Measurements from ENCODE around the gene DYNC1I2. TPM values are rescaled to one million over a fixed set of nuclear protein-coding genes. Genes with fewer than 3 reads are reported as not detected.
"Not testable (repeated sequence)": the region's sequence is repeated elsewhere in the genome, so short reads cannot be mapped to it uniquely, and the experiment has no call there.

DYNC1I2 gene
- total RNA-seq, 2 donors from 2014 or later = 54.8 to 67.8 TPM

DNA sequence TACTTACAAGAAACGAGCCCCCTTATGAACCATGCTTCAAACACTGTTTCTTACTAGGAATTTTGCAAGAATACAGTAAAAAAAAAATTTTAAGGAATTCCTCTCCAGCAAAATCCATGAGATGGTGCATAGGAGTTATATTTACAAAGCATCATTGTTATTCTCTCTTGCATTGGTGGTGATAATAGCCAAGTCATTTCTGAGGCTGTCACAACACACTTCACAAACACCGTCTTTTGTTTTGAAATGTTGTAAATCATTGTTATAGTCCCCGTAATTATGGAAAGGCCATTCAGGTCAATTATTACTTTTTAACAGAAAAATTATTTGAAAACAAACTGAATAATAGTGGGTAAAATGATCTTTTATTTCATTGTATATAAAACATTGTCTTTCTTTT lies 60.1 kb downstream of the DYNC1I2 start:
- peaks cover 51% of the 10 kb centered on the region for H3K36me3 ChIP-seq
- TF ChIP-seq, protein P1, sequence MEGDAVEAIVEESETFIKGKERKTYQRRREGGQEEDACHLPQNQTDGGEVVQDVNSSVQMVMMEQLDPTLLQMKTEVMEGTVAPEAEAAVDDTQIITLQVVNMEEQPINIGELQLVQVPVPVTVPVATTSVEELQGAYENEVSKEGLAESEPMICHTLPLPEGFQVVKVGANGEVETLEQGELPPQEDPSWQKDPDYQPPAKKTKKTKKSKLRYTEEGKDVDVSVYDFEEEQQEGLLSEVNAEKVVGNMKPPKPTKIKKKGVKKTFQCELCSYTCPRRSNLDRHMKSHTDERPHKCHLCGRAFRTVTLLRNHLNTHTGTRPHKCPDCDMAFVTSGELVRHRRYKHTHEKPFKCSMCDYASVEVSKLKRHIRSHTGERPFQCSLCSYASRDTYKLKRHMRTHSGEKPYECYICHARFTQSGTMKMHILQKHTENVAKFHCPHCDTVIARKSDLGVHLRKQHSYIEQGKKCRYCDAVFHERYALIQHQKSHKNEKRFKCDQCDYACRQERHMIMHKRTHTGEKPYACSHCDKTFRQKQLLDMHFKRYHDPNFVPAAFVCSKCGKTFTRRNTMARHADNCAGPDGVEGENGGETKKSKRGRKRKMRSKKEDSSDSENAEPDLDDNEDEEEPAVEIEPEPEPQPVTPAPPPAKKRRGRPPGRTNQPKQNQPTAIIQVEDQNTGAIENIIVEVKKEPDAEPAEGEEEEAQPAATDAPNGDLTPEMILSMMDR (IDR thresholded peaks at IDR 0.05) = no peak
- no peak overlapping the region for H3K4me3 ChIP-seq
- no peaks in the 10 kb centered on the region for H3K9me3 ChIP-seq
- H3K27me3 ChIP-seq = no peaks in the 10 kb centered on the region
- H3K4me1 ChIP-seq = no peaks in the 10 kb centered on the region
- DNase-seq (ENCODE audit: low spot score) = no peak
- no peak overlapping the region for H3K27ac ChIP-seq

DNA sequence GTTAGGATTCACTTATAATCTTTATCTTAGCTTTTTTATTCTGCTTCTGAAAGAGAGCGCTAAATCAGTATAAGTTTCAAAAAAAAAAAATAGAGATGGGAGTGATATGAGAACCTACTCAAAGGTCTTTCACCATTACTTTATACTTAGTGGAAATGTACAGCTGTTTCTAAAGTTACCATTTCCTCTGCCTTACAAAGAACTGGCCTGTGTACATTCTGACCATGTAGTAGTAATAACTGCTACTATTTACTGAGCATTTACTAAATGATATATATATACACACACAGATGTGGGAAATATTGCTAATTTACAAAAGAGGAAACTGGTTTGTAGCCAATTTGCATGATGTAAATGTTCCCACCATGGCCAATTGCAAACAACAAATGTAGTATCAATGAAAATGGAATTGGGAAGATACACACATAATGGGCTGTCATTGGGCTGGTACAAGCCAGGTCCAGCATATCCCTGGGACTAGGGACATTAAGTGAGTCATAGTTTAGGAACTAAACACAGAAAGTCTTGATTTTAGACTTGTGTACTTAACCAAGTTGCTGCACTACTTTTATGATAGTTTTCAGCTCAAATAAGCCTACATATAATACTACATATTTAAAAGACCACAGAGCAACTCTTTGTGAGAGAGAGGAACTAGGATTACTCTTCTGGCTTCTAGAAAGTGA lies 67.1 kb downstream of the DYNC1I2 start:
- Histone ChIP-seq H3K9me3 (peaks cover 0 to 4% of the 10 kb centered on the region in 2 donors), H3K4me1 (no peaks in the 10 kb centered on the region), H3K36me3 (peaks cover 19% of the 10 kb centered on the region), H3K27ac (no peak overlapping the region), H3K27me3 (no peaks in the 10 kb centered on the region), H3K4me3 (no peak overlapping the region)
- TF ChIP-seq, protein P1 (IDR thresholded peaks at IDR 0.05) = no peak
- no peak for DNase-seq (ENCODE audit: low spot score)

- not testable (repeated sequence) for H3K4me1 ChIP-seq; H3K27ac ChIP-seq; DNase-seq (ENCODE audit: low spot score); H3K9me3 ChIP-seq; H3K27me3 ChIP-seq; H3K4me3 ChIP-seq
- peaks cover 21% of the 10 kb centered on the region for H3K36me3 ChIP-seq
Observed at GRCh38 chr2:171758762-171759161, 71.5 kb downstream of the DYNC1I2 start.

DNA sequence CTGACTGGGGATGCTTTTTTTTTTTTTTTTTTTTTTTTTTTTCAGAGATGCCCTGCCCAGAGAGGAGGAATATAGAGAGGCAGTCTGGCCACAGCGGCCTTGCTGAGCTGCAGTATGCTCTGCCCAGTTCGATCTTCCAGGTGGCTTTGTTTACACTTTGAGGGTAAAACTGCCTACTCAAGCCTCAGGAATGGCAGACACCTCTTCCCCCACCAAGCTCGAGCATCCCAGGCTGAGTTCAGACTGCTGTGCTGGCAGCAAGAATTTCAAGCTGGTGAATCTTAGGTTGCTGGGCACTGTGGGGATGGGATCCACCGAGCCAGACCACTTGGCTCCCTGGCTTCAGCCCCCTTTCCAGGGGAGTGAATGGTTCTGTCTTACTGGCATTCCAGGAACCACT lies 73.9 kb downstream of the DYNC1I2 start:
- peaks cover 21% of the 10 kb centered on the region for H3K36me3 ChIP-seq
- not testable (repeated sequence) for H3K27ac ChIP-seq; H3K9me3 ChIP-seq; DNase-seq (ENCODE audit: low spot score); H3K4me1 ChIP-seq; H3K4me3 ChIP-seq; H3K27me3 ChIP-seq

DNA sequence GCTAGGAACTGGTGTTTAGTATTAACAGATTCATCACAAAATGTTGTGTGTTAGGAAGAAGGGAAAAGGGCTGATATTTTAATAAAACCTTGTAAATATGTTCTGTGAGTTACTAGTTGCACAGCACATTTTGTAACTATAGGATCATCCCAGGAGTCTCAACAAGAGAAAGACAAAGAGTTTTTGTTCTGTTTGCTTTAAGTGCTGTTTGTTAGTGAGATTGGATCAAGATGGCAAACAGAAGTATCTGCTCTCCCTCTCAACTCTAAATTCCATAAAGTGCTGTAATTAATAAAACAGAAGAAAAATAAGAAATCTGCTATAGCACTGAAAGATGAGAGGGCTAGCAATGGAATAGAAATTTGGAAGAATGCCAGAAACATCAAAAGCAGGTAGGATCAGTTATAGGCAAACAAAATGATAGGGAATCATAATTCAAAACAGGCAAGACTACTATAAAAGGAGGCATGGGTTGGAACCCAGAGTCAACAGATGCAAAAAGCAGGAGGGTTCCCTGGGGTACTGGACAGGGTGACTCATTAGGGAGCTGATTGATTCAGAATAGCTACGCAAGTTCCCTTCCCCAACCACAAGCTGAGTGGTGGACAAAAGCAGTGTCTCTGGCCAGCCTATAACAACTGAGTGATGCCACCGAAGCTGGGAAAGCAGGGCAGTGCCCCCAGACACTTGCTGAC lies 75.8 kb downstream of the DYNC1I2 start:
- H3K36me3 ChIP-seq = peaks cover 25% of the 10 kb centered on the region
- no peak overlapping the region for H3K27ac ChIP-seq
- H3K27me3 ChIP-seq = no peaks in the 10 kb centered on the region
- TF ChIP-seq, protein P1 (IDR thresholded peaks at IDR 0.05) = no peak
- no peaks in the 10 kb centered on the region for H3K9me3 ChIP-seq
- no peak overlapping the region for H3K4me3 ChIP-seq
- no peak for DNase-seq (ENCODE audit: low spot score)
- no peaks in the 10 kb centered on the region for H3K4me1 ChIP-seq

GRCh38 chr2:171763602-171764001 lies 76.3 kb downstream of the DYNC1I2 start:
- no peak overlapping the region for H3K27ac ChIP-seq
- no peak for DNase-seq (ENCODE audit: low spot score)
- TF ChIP-seq, protein P1 (IDR thresholded peaks at IDR 0.05) = no peak
- H3K4me1 ChIP-seq = no peaks in the 10 kb centered on the region
- no peaks in the 10 kb centered on the region for H3K9me3 ChIP-seq
- H3K36me3 ChIP-seq = peaks cover 28% of the 10 kb centered on the region
- no peak overlapping the region for H3K4me3 ChIP-seq
- H3K27me3 ChIP-seq = no peaks in the 10 kb centered on the region

Data from right atrium auricular region (tissue), 2 donors.